ENCODE measurements around the gene C13orf42.
"Not testable (repeated sequence)": the region's sequence is repeated elsewhere in the genome, so short reads cannot be mapped to it uniquely, and the experiment has no call there.

The C13orf42 gene

GRCh38 chr13:51118809-51119431 is 7.8 kb upstream of the C13orf42 start:
- DNase-seq: no peak

GRCh38 chr13:51113969-51114368 is 2.9 kb upstream of the C13orf42 start:
- no peak for DNase-seq

GRCh38 chr13:51113186-51113881 is 2.3 kb upstream of the C13orf42 start:
- DNase-seq: no peak

GRCh38 chr13:51112771-51113170 is 1.7 kb upstream of the C13orf42 start:
- no peak for DNase-seq

GRCh38 chr13:51111997-51112396 is 923 bp upstream of the C13orf42 start:
- no peak for DNase-seq

- DNase-seq: no peak
These were observed 3.1 kb downstream of the C13orf42 start for GRCh38 chr13:51107996-51108395.

GRCh38 chr13:51105046-51105445 is 6.0 kb downstream of the C13orf42 start:
- no peak for DNase-seq

- no peak for DNase-seq
These were observed 9.3 kb downstream of the C13orf42 start for GRCh38 chr13:51101636-51102235.

GRCh38 chr13:51097353-51098043 is 13.6 kb downstream of the C13orf42 start:
- DNase-seq: no peak

- DNase-seq: no peak
These were observed 14.9 kb downstream of the C13orf42 start for GRCh38 chr13:51096131-51096530.

- no peak for DNase-seq
These were observed 17.5 kb downstream of the C13orf42 start for GRCh38 chr13:51093574-51093973.

- DNase-seq: no peak
These were observed 19.2 kb downstream of the C13orf42 start for GRCh38 chr13:51091839-51092238.

- DNase-seq: no peak
These were observed 27.4 kb downstream of the C13orf42 start for GRCh38 chr13:51083706-51084105.

- DNase-seq: not testable (repeated sequence)
These were observed 30.5 kb downstream of the C13orf42 start for GRCh38 chr13:51080478-51081065.

GRCh38 chr13:51071493-51071892 is 39.6 kb downstream of the C13orf42 start:
- no peak for DNase-seq

GRCh38 chr13:51070005-51070649 is 40.9 kb downstream of the C13orf42 start:
- DNase-seq: peak; percentile 80

- no peak for DNase-seq
These were observed 42.6 kb downstream of the C13orf42 start for GRCh38 chr13:51068501-51068900.

- DNase-seq: no peak
These were observed 43.4 kb downstream of the C13orf42 start for GRCh38 chr13:51067706-51068105.

GRCh38 chr13:51067210-51067701 is 43.8 kb downstream of the C13orf42 start:
- no peak for DNase-seq

- DNase-seq: no peak
These were observed 44.8 kb downstream of the C13orf42 start for GRCh38 chr13:51066091-51066831.

GRCh38 chr13:51065372-51066090 is 45.5 kb downstream of the C13orf42 start:
- no peak for DNase-seq
